Small intestine (tissue), 16 donors: ENCODE measurements around the gene YLPM1. TPM values are rescaled to one million over a fixed set of nuclear protein-coding genes. Genes with fewer than 3 reads are reported as not detected.

Source experiments
- DNase-seq, 2 donors: peaks; one replicate each; pipeline versions ENCODE4 v3.0.0 to v3.0.0-alpha.2; 2013
- FAIRE-seq: peaks from 2 replicates; lab custom pipeline; 2012; peaks lifted over from hg19 to GRCh38; lab: Jason Lieb, UNC
- H3K27ac ChIP-seq, 3 donors: one replicate each; pipeline ENCODE4 v1.5.1; 2013; ENCODE audit warnings: low read length in 2 of 3, mild to moderate bottlenecking in 2 of 3, control low read depth in 1 of 3, inconsistent platforms in 1 of 3, low read depth in 1 of 3, moderate library complexity in 1 of 3
- H3K27me3 ChIP-seq, 3 donors: one replicate each; pipeline ENCODE4 v1.6.1; 2013; ENCODE audit warnings: low read length in 3 of 3, inconsistent platforms in 1 of 3; ENCODE audit not compliant: control insufficient read depth in 3 of 3, insufficient read depth in 3 of 3
- H3K36me3 ChIP-seq, 3 donors: one replicate each; pipeline ENCODE4 v1.6.1; 2013; ENCODE audit warnings: low read length in 3 of 3, inconsistent platforms in 1 of 3, low read depth in 1 of 3, mild to moderate bottlenecking in 1 of 3, moderate library complexity in 1 of 3; ENCODE audit not compliant: control insufficient read depth in 3 of 3, insufficient read depth in 2 of 3
- H3K4me1 ChIP-seq, 3 donors: one replicate each; pipeline ENCODE4 v1.6.1; 2013; ENCODE audit warnings: low read length in 2 of 3, inconsistent platforms in 1 of 3, low read depth in 1 of 3, mild to moderate bottlenecking in 1 of 3, moderate library complexity in 1 of 3; ENCODE audit not compliant: control insufficient read depth in 3 of 3, insufficient read depth in 2 of 3
- H3K4me3 ChIP-seq, 3 donors: one replicate each; pipeline ENCODE4 v1.5.1; 2013; ENCODE audit warnings: low read length in 3 of 3, control low read depth in 1 of 3, inconsistent platforms in 1 of 3, low read depth in 1 of 3, mild to moderate bottlenecking in 1 of 3, moderate library complexity in 1 of 3
- H3K9me3 ChIP-seq, 2 donors: one replicate each; pipeline ENCODE4 v1.6.1; 2013; ENCODE audit warnings: low read depth in 1 of 2, low read length in 1 of 2; ENCODE audit not compliant: control insufficient read depth in 2 of 2, insufficient read depth in 1 of 2
- WGBS, 3 donors: extraction: QIAGEN DNeasy Blood & Tissue Kit; methylation state at CpG; one replicate each; pipeline ENCODE4 v1.1.7; 2013; 5-methylcytosine and 5-hydroxymethylcytosine counted together
- long read RNA-seq, 10 donors: transcript quantifications; one replicate each; lab custom pipeline, GENCODE V29; 2026
- polyA plus RNA-seq, 4 donors: library from polyadenylated mRNA; stranded (reverse) in 3 of 4; unstranded in 1 of 4; fragments of 200-250 nt in 3 of 4; fragments of 120-200 nt in 1 of 4; gene quantifications; one replicate each; pipeline versions ENCODE4 v1.2.1 to v1.2.3, GENCODE V29; 2013
- donor health status: healthy with polysubstance abuse.
- donor health status: control.
- donor health status: control.
- donor health status: Bipolar disorder and iron deficiency.
- donor health status: healthy.

Gene YLPM1, protein sequence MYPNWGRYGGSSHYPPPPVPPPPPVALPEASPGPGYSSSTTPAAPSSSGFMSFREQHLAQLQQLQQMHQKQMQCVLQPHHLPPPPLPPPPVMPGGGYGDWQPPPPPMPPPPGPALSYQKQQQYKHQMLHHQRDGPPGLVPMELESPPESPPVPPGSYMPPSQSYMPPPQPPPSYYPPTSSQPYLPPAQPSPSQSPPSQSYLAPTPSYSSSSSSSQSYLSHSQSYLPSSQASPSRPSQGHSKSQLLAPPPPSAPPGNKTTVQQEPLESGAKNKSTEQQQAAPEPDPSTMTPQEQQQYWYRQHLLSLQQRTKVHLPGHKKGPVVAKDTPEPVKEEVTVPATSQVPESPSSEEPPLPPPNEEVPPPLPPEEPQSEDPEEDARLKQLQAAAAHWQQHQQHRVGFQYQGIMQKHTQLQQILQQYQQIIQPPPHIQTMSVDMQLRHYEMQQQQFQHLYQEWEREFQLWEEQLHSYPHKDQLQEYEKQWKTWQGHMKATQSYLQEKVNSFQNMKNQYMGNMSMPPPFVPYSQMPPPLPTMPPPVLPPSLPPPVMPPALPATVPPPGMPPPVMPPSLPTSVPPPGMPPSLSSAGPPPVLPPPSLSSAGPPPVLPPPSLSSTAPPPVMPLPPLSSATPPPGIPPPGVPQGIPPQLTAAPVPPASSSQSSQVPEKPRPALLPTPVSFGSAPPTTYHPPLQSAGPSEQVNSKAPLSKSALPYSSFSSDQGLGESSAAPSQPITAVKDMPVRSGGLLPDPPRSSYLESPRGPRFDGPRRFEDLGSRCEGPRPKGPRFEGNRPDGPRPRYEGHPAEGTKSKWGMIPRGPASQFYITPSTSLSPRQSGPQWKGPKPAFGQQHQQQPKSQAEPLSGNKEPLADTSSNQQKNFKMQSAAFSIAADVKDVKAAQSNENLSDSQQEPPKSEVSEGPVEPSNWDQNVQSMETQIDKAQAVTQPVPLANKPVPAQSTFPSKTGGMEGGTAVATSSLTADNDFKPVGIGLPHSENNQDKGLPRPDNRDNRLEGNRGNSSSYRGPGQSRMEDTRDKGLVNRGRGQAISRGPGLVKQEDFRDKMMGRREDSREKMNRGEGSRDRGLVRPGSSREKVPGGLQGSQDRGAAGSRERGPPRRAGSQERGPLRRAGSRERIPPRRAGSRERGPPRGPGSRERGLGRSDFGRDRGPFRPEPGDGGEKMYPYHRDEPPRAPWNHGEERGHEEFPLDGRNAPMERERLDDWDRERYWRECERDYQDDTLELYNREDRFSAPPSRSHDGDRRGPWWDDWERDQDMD (N-terminal part only)
- polyA plus RNA-seq, result 10 to 100 TPM in 3 of 4 donors, 1 to 10 TPM in 1; 5.1 to 50.5 (median 13.1) TPM
- long read RNA-seq, donor 1, result 0 reads
- long read RNA-seq, donor 2, partial matches to known transcripts, result 0 of 3 reads
- long read RNA-seq, donor 2, other reads (novel, unspliced or antisense), result 0 of 3 reads
- long read RNA-seq, donor 3, transcript YLPM1-204 (2 exons, 2,085 nt), result major isoform, 8 of 18 reads
- long read RNA-seq, donor 3, partial matches to known transcripts, result 10 of 18 reads
- long read RNA-seq, donor 3, other reads (novel, unspliced or antisense), result 0 of 18 reads
- long read RNA-seq, donor 4, result 0 reads
- long read RNA-seq, donor 5, partial matches to known transcripts, result 0 of 2 reads
- long read RNA-seq, donor 5, other reads (novel, unspliced or antisense), result 0 of 2 reads
- long read RNA-seq, donor 6, partial matches to known transcripts, result 5 of 6 reads
- long read RNA-seq, donor 6, other reads (novel, unspliced or antisense), result 0 of 6 reads
- long read RNA-seq, donor 7, result 0 reads
- long read RNA-seq, donor 8, result 0 reads
- long read RNA-seq, donor 9, result 0 reads
- long read RNA-seq, donor 10, partial matches to known transcripts, result 24 of 29 reads
- long read RNA-seq, donor 10, other reads (novel, unspliced or antisense), result 0 of 29 reads

DNA sequence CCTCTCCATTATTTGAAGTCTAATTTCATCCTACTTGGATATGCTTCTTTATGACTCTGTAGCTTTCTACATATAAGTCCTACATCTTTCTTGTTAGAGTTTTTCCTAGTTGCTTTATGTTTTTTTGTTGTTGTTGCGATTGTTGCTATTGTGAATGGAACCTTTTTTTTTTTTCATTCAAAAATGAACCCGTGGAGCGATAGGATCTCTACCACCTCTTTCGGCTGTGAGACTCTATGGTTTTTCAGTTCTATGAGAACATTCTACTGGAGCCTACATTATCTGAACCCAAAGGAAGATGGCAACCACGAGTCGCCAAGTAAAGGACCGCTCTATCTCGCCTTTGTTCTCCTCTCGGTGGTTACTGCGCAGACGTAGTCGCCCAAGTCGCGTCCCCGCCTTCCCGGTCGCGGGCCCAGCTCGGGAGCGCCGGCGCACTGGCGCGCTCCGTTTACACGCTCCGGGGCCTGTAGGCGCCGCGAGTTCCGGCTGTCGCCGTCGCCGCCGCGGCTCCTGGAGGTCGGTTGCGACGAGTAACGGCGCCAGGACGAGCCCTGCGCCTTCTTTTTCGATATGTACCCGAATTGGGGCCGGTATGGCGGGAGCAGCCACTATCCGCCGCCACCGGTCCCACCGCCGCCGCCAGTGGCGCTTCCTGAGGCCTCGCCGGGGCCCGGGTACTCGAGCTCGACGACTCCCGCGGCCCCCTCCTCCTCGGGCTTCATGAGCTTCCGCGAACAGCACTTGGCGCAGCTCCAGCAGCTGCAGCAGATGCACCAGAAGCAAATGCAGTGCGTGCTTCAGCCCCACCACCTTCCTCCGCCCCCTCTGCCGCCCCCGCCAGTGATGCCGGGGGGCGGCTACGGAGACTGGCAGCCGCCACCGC is at the start of gene YLPM1:
Gene YLPM1 (plus strand): TSS at position 400 of the 886 bp plus-strand sequence. CDS start 174 bp downstream, at position 574.
- peak; percentile 97 to 98 for DNase-seq
- H3K36me3 ChIP-seq, result peaks cover 0 to 3% (median 0%) of the 10 kb centered on the region in 3 donors
- 0 to 1% (median 1%) methylated on average over 58 to 76 of the region's 76 CpGs for WGBS, 3 donors
- peaks cover 0 to 5% (median 0%) of the 10 kb centered on the region in 3 donors for H3K4me1 ChIP-seq
- H3K27ac ChIP-seq, result peak within 1 kb of the TSS; percentile 86 to 96 (median 87)
- no peaks in the 10 kb centered on the region for H3K27me3 ChIP-seq
- no peaks in the 10 kb centered on the region for H3K9me3 ChIP-seq
- H3K4me3 ChIP-seq, result peak within 1 kb of the TSS; percentile 90 to 97 (median 96)
- FAIRE-seq, result no peak

DNA sequence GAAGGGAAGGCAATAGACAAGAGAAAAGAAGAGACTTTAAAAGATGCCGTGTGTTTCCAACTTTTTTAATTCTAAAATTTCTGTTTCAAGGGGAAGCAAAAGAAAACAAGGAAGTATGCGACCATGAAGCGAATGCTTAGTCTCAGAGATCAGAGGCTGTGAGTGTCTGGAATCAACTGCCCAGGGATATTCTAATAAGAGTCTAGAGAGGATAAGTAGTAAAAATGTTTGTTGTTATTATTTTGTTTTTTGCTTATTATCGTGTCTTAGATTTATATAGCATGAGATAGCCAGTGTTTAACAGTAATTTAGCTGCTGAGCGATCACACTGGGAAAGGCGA is 49.8 kb upstream of the YLPM1 start:
- H3K9me3 ChIP-seq, result no peaks in the 10 kb centered on the region
- peaks cover 2 to 10% (median 4%) of the 10 kb centered on the region in 3 donors for H3K36me3 ChIP-seq
- DNase-seq (no peak), FAIRE-seq (no peak)
- H3K27ac ChIP-seq, result peak overlapping the region in 2 of 3 donors; percentile 53 to 87
- no peaks in the 10 kb centered on the region for H3K27me3 ChIP-seq
- peak overlapping the region; percentile 79 to 86 (median 84) for H3K4me3 ChIP-seq
- peaks cover 0 to 2% (median 0%) of the 10 kb centered on the region in 3 donors for H3K4me1 ChIP-seq
- 12 to 14% (median 14%) methylated on average over 6 of the region's 6 CpGs for WGBS, 3 donors

DNA sequence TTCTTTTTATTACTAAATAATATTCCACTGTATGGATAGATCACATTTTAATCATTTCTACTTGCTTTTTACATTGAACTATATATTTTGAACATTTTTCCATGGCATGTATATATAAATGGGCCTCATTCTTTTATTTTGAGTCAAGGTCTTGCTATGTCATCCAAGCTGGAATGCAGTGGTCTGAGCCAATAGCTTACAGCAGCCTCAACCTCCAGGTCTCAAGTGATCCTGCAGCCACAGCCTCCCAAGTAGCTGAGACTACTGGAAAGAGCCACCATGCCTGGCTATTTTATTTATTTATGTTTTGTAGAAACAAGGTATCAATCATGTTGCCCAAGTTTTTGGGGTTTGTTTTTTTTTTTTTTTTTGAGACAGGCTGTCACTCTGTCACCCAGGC is 42.6 kb upstream of the YLPM1 start:
- no peaks in the 10 kb centered on the region for H3K27me3 ChIP-seq
- no peaks in the 10 kb centered on the region for H3K9me3 ChIP-seq
- no peak overlapping the region for H3K4me3 ChIP-seq
- H3K4me1 ChIP-seq, result no peaks in the 10 kb centered on the region
- DNase-seq, result no peak
- FAIRE-seq, result no peak
- H3K36me3 ChIP-seq, result peaks cover 2 to 54% (median 7%) of the 10 kb centered on the region in 3 donors
- no peak overlapping the region for H3K27ac ChIP-seq

DNA sequence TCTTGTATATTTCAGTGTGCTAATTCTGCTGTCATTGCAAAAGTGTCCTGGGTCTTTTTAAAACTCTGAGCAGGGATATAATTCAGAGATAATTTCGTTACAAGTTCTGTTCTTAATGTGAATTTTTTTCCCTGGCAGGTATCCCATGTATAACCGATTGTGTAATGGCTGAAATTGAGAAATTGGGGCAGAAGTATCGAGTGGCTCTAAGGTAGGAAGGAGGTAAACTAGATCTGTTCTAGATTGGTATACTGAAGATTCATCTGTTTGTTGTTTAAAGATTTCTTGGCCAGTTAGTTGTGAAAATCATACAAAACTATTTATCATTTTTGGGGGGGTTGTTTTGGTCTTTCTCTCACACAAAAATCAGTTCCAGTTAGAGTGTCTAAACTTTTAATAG is 40.0 kb upstream of the YLPM1 start:
- Histone ChIP-seq H3K4me3 (no peak overlapping the region), H3K36me3 (peaks cover 2 to 53% (median 6%) of the 10 kb centered on the region in 3 donors), H3K27ac (no peak overlapping the region), H3K4me1 (no peaks in the 10 kb centered on the region), H3K9me3 (no peaks in the 10 kb centered on the region), H3K27me3 (no peaks in the 10 kb centered on the region)
- no peak for DNase-seq
- 91 to 98% (median 95%) methylated on average over 3 of the region's 3 CpGs for WGBS, 3 donors
- no peak for FAIRE-seq

DNA sequence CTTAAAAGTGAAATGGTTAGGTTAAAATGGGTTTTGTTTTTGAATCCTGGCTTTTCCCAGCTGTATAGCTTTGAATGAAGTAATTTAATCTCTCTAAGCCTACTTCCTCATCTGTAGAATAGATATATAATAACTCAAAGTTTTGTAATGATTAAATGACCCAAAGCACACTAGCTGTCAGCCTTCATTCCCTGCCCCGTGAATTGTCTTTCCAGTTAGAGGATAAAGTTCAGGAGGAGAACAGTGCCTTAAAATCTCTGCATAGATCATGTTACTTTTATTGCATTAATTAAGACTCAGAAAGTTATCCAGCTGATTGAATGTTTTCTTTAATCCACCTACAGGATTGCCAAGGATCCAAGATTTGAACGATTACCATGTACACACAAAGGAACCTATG is 30.7 kb upstream of the YLPM1 start:
- Histone ChIP-seq H3K9me3 (no peaks in the 10 kb centered on the region), H3K36me3 (peaks cover 2 to 15% (median 4%) of the 10 kb centered on the region in 3 donors), H3K4me3 (no peak overlapping the region), H3K27me3 (no peaks in the 10 kb centered on the region), H3K4me1 (peaks cover 0 to 14% (median 2%) of the 10 kb centered on the region in 3 donors), H3K27ac (no peak overlapping the region)
- WGBS, 3 donors, result 17 to 60% (median 43%) methylated on average over 2 of the region's 2 CpGs
- FAIRE-seq (no peak), DNase-seq (peak; percentile 32 to 60)

DNA sequence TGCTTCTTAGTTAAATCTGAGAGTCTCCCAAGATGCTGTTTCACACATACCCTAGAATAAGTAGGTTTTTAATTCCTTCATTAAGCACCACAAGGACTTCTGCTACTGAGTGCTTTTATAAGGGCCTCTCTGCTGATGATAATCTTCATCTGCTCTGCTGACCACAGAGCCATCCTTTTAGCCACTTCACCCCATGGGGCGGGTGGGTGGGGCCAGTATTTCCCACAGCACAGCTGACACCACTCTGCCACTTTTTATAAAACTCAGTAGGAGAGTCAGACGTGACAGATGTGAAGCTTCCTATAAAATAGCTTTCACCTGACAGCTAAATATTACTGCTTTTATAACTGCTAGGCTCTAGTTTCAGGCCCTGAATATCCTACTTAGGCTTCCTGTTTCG is 29.9 kb upstream of the YLPM1 start:
- Histone ChIP-seq H3K36me3 (peaks cover 4 to 20% (median 4%) of the 10 kb centered on the region in 3 donors), H3K27ac (no peak overlapping the region), H3K27me3 (no peaks in the 10 kb centered on the region), H3K4me3 (no peak overlapping the region), H3K9me3 (no peaks in the 10 kb centered on the region), H3K4me1 (peaks cover 0 to 14% (median 2%) of the 10 kb centered on the region in 3 donors)
- DNase-seq (no peak), FAIRE-seq (no peak)
- WGBS, 3 donors, result 74 to 87% (median 78%) methylated on average over 3 of the region's 3 CpGs
